Fibroblast of skin of scalp (primary cell): ENCODE measurements around the gene SGCD.

Experiments used
- DNase-seq: peaks from one replicate; pipeline ENCODE4 v3.0.0-alpha.2; 2013

Gene SGCD

GRCh38 chr5:156699147-156699546 is 372.2 kb downstream of the SGCD start:
- no peak for DNase-seq

DNA sequence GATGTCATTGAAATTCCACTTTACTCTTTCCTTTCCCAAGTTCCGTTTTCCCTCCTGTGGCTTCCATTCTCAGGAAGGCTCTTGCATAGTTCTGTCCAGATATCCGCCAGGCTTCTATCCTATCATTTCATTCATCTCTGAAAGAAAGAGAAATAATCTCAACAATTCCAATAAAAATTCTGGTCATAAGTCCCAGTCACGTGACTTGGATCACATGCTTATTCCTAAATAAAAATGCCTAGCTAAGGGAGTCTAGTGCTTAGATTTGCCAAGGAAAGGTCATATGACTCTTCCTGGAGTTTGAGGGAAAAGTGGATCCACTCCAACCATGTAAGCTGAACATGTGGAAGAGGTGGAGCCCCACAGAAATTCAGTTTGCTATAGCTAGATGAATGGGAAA is 377.2 kb downstream of the SGCD start:
- no peak for DNase-seq

DNA sequence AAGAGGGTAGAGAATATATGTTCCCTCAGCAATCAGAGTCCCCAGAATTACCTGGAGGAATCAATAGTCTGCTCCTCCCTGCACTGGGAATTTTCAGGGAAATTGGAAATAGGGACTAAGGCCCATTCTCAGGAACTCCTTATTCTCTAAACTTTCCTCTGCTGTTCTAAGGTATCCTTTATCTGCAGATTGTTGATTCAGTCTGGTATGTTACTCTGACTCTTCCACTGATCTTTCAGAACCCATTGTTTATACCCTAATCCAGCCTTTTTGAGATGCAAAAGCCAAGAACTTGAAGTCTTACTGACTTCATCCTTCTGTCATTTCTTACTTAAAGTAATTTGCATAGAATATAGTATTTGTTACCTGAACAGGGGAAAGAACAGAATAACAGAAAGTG is 379.7 kb downstream of the SGCD start:
- no peak for DNase-seq

DNA sequence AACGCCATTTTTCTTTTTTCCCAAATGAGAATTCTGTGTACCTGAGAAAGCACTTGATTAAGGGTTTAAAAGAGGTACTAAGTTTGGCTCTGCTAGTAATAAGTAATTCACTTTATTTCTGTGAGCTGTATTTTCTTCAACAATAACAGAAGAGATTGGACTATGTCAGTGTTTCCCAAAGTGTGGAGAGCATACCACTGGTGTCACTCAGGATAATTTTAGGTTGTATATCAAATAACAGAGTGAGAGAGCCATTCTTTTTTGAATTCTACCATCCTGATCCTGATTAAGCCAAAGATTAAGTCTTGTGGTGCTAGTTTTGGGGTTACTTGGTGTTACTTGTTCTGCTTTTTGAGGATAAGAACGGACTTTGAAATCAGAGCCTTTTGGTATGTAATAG is 380.8 kb downstream of the SGCD start:
- no peak for DNase-seq

DNA sequence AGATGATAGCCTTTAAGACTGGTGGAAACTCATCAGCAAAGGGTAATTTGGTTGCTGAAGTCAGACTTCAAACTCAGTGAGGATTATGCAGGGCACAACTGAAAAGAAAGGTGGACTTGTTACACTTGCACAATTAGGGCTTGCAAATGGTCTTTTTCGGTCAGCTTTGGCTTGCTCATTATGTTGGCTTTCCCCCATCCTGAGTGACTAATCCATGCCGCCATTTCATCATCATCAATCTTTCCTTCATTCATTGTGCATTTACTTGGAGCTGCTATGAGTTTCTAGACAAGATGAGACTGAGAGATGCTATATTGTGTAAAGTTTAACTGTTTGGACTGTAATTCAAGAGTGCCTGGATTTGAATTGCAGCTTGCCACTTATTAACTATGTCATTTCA is 388.3 kb downstream of the SGCD start:
- no peak for DNase-seq

GRCh38 chr5:156716591-156717380 is 389.8 kb downstream of the SGCD start:
- DNase-seq, result no peak

DNA sequence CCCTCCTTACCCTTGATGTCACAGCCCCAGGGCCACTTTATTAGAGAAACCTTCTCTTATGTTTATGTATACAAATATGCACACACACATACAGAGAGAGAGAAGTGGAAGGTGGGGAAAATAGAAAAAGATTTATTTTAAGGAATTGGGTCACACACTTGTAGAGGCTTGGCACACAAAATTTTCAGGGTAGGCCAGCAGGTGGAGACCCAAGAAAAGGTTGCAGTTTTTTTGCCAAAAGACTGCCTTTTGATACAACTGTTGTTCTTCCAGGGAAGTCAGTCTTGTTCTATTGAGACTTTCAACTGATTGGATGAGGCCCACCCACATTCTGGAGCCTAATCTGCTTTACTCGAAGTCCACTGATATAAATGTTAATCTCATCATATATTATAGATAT is 392.0 kb downstream of the SGCD start:
- no peak for DNase-seq

DNA sequence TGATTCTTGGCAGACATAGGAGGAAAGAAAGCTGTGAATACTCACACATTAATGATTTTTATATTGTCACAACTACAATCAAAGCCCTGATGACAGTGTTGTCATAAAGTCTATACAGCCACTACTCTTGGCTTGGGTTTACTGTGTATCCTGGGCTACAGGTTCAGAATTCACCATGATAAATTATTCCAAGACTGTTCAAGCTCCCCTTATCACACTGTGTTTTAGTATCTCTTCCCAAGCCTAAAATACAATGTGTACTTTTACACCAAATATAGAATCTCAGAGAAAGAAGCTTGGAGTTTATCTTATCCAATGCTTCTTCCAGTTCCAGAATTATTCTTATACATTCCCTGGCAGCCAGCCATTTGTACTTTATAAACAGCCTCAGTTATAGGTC is 395.4 kb downstream of the SGCD start:
- DNase-seq, result no peak

DNA sequence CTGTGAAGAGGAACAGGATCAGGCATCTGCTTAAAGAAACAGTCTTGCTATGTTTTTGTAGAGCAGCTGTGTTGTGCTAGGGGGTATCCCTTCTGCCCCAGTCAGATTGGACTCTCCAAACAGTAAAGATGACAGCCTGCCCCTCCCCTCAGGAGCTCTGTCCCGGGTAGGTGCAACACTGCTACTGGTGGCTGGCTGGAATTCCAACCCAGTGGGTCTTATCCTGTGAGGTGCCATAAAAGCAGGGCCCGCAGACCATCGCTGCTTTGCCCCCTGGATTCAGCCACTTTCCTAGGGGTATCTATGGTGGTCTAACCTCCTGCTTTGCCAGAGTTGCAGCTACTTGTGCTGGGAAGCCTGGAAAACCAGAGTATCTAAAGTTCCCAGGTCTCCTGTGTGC is 408.5 kb downstream of the SGCD start:
- no peak for DNase-seq

DNA sequence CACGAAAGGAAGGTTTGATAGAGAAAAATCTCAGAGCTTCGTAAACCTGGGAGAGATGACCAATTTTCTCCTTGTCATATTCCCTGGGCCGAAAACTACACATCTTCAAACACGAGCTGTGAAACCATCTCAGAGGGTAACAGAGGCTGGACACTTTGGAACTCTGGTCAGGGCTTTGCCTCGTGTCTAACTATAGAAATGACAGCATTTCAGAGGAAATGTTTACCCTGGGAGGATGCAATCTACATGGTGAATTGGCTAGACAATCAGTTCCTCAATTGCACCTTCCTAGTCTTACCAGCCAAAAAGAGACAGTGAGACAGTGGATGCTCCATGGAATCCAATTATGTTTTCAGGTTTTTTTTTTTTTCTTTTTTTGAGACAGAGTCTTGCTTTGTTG is 414.6 kb downstream of the SGCD start:
- no peak for DNase-seq

DNA sequence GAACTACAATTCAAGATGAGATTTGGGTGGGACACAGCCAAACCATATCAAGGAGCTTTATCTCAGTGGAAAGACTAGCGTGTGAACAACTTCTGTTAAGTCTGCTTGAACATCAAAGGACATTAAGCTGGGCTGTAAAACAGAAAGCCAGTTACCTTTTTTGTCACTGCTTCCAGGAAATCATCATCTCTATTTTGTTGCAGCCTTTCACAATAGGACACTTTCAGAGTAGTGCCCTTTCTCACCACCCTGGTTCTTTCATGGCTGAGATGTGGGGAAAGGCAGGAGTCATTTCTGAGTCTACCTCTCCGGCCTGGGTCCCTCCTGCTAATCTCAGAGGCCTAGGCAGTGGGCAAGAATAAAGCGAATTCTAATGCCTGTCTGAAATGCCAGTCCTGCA is 426.9 kb downstream of the SGCD start:
- DNase-seq, result no peak

- peak; percentile 50 for DNase-seq
Measured at GRCh38 chr5:156755421-156756087, 428.6 kb downstream of the SGCD start.

- no peak for DNase-seq
Measured at GRCh38 chr5:156758011-156758791, 431.2 kb downstream of the SGCD start.

DNA sequence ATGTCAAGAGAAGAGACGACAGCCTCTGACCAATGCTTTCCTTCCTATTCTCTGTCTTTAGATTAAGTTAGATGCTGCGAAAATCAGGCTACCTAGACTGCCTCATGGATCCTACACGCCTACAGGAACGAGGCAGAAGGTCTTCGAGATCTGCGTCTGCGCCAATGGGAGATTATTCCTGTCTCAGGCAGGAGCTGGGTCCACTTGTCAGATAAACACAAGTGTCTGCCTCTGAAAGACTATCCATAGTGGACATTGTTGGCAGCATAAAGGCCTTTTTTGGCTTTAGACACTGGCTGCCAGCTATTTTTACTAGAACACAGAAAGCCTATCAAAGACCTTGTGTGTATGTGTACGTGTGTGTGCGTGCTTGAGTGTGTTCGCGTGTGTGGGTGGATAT is 432.2 kb downstream of the SGCD start:
- no peak for DNase-seq

DNA sequence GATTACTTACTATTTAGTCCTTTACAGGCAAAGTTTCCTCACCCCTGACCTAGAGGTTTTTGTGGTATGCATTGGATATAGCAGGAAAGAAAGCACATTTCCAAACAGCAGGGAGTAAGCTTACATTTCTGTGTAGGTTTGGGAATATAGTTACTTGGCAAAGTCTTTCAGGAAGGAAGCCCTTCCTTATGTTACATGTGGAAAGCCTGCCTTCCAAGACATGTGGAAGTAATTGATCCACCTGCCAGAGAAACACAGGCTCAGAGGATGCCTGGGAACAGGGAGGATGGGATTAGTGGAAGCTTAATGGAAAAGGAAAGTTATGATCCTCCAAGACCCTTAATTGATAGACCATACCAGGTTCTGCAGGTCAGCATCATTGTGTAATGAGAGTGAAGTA is 435.8 kb downstream of the SGCD start:
- DNase-seq, result peak; percentile 9

DNA sequence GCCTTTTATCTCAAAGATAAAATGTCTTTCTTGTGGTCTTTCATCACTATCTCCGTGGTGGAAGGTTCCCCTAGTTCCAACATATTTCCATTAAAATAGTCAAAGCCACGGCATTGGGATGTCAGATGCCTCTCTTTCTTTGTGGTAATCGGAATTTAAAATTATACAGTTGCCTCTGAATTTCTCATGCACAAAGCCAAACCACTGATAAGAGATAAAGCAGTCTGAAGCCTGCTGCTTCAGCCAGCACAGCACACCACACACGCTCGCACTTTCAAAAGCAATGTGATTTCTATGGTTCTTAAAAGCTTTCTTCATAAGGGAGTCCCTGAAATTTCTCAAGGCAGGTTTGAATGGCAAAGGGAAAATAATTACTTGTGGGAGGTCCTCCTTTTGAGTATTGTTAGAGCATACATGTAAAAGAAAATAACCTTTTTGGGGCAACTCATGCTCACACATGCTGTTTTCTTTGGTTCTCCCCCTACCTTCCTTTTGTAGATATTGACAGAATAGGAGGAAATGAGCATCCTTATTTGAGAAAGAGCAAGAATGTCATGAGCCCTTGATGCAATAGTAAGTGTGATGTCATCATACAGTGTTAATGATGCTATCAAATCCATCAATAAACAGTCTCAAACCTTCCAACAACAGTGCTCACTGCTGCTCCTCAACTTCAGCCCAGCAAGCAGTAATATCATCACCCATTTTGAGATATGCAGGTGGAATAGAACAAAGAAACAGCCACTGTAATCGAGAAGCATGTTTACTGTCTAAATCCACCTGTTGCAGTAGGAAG is 437.4 kb downstream of the SGCD start:
- peak; percentile 20 for DNase-seq

DNA sequence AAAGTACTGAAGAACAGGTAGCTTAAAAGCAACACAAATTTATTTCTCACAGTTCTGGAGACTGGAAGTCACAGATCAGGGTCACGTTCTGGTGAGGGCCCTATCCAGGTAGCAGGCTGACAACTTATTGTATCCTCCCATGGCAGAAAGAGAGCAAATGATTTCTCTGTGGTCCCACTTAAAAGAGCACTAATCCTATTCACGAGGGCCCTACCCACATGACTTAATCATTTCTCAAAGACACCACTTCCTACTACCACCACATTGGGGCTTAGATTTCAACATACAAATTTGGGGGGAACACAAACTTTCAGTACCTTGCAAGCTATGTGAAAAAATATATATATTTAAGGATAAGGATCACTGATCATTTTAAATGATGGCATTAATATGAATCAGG is 447.3 kb downstream of the SGCD start:
- DNase-seq, result no peak

DNA sequence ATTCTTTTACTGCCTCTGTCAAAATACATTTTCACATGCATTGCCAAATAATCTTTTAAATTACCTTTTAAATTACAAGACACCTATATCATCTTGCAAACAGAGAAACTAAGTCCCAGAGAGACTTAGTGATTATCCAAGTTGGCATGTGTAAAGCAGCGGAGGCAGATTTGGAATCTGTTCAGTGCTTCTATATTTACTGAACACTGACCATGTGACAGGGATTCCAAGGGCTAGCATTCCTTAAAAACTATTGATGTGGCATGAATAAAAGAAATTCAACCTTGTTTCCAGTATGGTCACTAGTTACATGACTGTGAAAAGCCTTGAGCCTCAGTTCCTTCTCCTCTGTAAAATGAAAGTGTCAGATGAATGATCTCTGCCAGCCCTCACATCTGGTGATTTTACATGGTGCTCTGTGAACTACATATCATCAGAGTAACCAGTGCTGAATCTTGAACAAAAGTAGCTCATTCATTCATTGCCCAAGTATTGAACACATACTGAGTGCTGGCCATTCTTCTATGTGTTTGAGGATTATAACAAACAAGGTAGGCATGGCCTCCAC is 451.3 kb downstream of the SGCD start:
- no peak for DNase-seq

DNA sequence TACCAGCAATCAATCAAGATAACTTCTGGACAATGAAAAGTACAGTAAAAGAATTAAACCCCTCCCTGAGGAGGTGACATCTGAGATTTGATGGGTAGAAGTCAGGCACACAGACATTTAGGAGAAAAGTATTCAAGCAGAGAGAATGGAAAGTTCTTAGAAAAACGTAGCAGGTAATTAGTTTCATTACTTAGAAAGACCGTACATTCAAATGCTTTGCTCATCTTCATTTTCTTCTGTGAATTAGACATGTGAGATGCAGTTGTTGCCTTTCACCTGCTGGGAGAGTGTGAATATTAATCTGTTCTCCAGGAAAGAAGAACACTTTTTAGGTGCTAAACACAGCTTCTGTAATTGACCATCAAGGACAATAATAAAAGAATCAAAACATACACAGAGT is 451.8 kb downstream of the SGCD start:
- DNase-seq, result no peak

- no peak for DNase-seq
Measured at GRCh38 chr5:156779436-156779835, 452.5 kb downstream of the SGCD start.

GRCh38 chr5:156783092-156783491 is 456.1 kb downstream of the SGCD start:
- DNase-seq, result no peak

GRCh38 chr5:156794687-156795086 is 467.7 kb downstream of the SGCD start:
- no peak for DNase-seq
